Body of pancreas (tissue), 4 donors: Measurements from ENCODE around the gene SKOR1.

Experiments
- POLR2A ChIP-seq, 3 donors: fragments of 450-650 bp; IDR thresholded peaks; one replicate each; pipeline ENCODE4 v1.6.1; 2016; ENCODE audit warnings: antibody characterized with exemption in 3 of 3, mild to moderate bottlenecking in 2 of 3
- TF ChIP-seq, protein P1 (sequence below), 7 experiments: fragments of 450-650 bp in 4 of 7; fragments of 200-600 bp in 3 of 7; sonication (generic) in 3 of 7; IDR thresholded peaks; one replicate each; pipeline ENCODE4 v1.5.1; 2016 to 2019; ENCODE audit warnings: antibody characterized with exemption in 7 of 7

DNA sequence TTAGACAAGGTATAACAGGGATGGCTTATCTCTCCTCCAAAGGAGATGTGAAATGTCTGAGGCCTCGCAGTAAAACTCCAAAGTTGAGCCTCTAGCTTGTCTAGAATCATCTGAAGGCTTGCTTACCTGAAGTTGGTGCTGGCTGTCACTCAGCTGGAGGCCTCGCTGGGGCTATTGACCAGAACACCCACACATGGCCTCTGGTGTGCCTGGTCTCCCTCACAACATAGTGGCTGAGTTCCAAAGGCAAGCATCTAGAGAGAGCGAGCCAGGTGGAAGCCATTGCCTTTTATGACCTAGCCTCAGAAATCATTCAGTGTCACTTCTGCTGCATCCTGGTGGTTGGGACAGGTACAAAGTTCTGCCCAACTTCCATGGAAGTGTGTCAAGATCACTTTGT lies 31.9 kb downstream of the SKOR1 start:
- TF ChIP-seq, protein P1, sequence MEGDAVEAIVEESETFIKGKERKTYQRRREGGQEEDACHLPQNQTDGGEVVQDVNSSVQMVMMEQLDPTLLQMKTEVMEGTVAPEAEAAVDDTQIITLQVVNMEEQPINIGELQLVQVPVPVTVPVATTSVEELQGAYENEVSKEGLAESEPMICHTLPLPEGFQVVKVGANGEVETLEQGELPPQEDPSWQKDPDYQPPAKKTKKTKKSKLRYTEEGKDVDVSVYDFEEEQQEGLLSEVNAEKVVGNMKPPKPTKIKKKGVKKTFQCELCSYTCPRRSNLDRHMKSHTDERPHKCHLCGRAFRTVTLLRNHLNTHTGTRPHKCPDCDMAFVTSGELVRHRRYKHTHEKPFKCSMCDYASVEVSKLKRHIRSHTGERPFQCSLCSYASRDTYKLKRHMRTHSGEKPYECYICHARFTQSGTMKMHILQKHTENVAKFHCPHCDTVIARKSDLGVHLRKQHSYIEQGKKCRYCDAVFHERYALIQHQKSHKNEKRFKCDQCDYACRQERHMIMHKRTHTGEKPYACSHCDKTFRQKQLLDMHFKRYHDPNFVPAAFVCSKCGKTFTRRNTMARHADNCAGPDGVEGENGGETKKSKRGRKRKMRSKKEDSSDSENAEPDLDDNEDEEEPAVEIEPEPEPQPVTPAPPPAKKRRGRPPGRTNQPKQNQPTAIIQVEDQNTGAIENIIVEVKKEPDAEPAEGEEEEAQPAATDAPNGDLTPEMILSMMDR (IDR thresholded peaks at IDR 0.05): no peak
- no peak for TF ChIP-seq POLR2A (IDR thresholded peaks at IDR 0.05)
